Natural killer cell (primary cell): Measurements from ENCODE around the gene TMEM120A. TPM values are rescaled to one million over a fixed set of nuclear protein-coding genes. Genes with fewer than 3 reads are reported as not detected.

ENCODE experiments used
- ATAC-seq, 3 donors: fragments of 150-1000 bp in 2 of 3; fragments of 200-7000 bp in 1 of 3; cut with Tn5 transposase; 1 replicate in 1 of 3; 2 replicates in 2 of 3; pipeline ENCODE4 v1.10.0; 2021; ENCODE audit warnings: mild to moderate bottlenecking in 2 of 3, moderate library complexity in 2 of 3
- DNase-seq, 2 donors: peaks; one replicate each; pipeline versions ENCODE4 v3.0.0 to v3.0.0-alpha.2; 2013 to 2021; ENCODE audit warnings: mixed read lengths in 1 of 2
- H3K27ac ChIP-seq: one replicate; pipeline ENCODE4 v1.5.1; 2013; ENCODE audit warnings: mild to moderate bottlenecking, low read length
- H3K27me3 ChIP-seq: one replicate; pipeline ENCODE4 v1.6.1; 2013; ENCODE audit warnings: low read length; ENCODE audit not compliant: control insufficient read depth, insufficient read depth
- H3K36me3 ChIP-seq: one replicate; pipeline ENCODE4 v1.6.1; 2013; ENCODE audit warnings: low read length; ENCODE audit not compliant: control insufficient read depth, insufficient read depth
- H3K4me1 ChIP-seq: one replicate; pipeline ENCODE4 v1.6.1; 2013; ENCODE audit warnings: low read length; ENCODE audit not compliant: control insufficient read depth, insufficient read depth
- H3K4me3 ChIP-seq: one replicate; pipeline ENCODE4 v1.5.1; 2013; ENCODE audit warnings: low read length
- H3K9me3 ChIP-seq: one replicate; pipeline ENCODE4 v1.6.1; 2013; ENCODE audit warnings: low read length; ENCODE audit not compliant: control insufficient read depth, insufficient read depth
- H3K27ac Mint-ChIP-seq, 2 donors: one replicate each; pipeline ENCODE4 v1.8.0; 2022; ENCODE audit warnings: mild to moderate bottlenecking in 2 of 2, mixed read lengths in 2 of 2, moderate library complexity in 1 of 2
- H3K27me3 Mint-ChIP-seq, 2 donors: one replicate each; pipeline ENCODE4 v1.8.0; 2022; ENCODE audit warnings: low read depth in 2 of 2, mixed read lengths in 2 of 2
- H3K36me3 Mint-ChIP-seq: one replicate; pipeline ENCODE4 v1.8.0; 2022; ENCODE audit warnings: mixed read lengths
- H3K4me1 Mint-ChIP-seq, 2 donors: one replicate each; pipeline ENCODE4 v1.8.0; 2022; ENCODE audit warnings: mixed read lengths in 2 of 2
- H3K4me3 Mint-ChIP-seq: one replicate; pipeline ENCODE4 v1.8.0; 2022; ENCODE audit warnings: mild to moderate bottlenecking, moderate library complexity, mixed read lengths
- H3K9me3 Mint-ChIP-seq, 2 donors: one replicate each; pipeline ENCODE4 v1.8.0; 2022; ENCODE audit warnings: mixed read lengths in 2 of 2
- WGBS: methylation state at CpG from one replicate; pipeline ENCODE4 v1.1.7; 2013; ENCODE audit warnings: missing lambda C conversion rate; ENCODE audit not compliant: insufficient coverage; 5-methylcytosine and 5-hydroxymethylcytosine counted together
- intact Hi-C: fragments of 100-400 bp; cut with micrococcal nuclease; formaldehyde crosslinking; loops from one replicate; pipeline ENCODE4 v1.14.2; 2022
- total RNA-seq, 4 donors: library from RNA; stranded (reverse); fragments of 120-200 nt in 1 of 4; gene quantifications; one replicate each; pipeline versions ENCODE4 v1.2.3 to v1.2.4, GENCODE V29; 2013 to 2022
- TF ChIP-seq, protein P1 (sequence below): fragments of 200-600 bp; IDR thresholded peaks from one replicate; pipeline ENCODE4 v1.8.0; 2022; ENCODE audit warnings: antibody characterized with exemption

TMEM120A gene
- total RNA-seq, 3 donors from 2014 or later (not counting 1 experiment from before 2014, with no cell fraction given): 24.3 to 38.1 (median 34.6) TPM

DNA sequence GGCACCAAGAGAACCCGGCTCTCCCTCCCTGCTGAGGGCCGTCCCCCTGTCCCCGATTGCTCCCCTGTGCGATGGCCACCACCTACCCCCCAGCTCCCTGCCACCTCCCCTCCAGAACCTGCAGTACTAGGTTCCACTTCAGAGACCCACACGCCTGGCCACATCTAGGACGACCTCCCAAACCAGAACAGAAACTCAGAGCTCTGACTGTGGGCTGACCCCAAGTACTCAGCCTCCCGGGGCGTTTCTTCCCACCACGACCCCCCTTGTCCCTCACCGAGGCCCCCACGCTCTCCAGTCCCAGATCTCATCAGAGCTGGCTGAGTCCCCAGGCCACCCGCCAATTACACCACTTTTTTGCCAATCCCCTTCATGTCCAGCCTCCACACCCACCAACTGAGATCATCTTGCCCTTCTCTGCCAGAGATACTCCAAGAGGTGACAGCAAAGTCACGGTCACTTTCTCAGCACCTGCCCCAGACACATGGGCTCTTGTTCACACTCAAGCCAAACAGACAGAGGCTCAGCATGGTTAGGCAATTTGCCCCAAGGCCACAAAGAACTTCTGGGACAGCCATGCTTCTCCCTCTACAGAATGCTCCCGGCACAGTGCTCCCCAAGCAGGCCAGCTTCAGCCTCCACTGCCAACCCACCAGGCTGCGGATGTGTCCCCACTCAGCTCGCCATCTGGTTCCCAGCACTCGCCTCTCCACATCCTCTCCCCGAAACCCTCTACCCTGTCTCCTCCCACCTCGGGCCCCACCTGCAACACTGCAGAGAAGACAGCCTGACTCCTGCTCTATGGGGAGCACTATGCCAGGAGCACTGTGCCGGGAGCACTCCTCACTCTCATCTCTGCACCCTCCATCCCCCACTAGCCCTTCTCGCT, 4.7 kb downstream of the TMEM120A start:
- DNase-seq: no peak
- intact Hi-C loops: no loop called here
- Histone ChIP-seq H3K27me3 (no peaks in the 10 kb centered on the region), H3K4me3 (no peak overlapping the region), H3K4me1 (peaks cover 19% of the 10 kb centered on the region), H3K9me3 (no peaks in the 10 kb centered on the region), H3K36me3 (peaks cover 26% of the 10 kb centered on the region), H3K27ac (no peak overlapping the region)
- H3K36me3 Mint-ChIP-seq: no peaks in the 10 kb centered on the region
- ATAC-seq: no peak
- no peak overlapping the region for H3K4me3 Mint-ChIP-seq
- 67% methylated on average over 21 of the region's 21 CpGs for WGBS
- no peaks in the 10 kb centered on the region for H3K9me3 Mint-ChIP-seq
- no peaks in the 10 kb centered on the region for H3K27me3 Mint-ChIP-seq
- TF ChIP-seq, protein P1, sequence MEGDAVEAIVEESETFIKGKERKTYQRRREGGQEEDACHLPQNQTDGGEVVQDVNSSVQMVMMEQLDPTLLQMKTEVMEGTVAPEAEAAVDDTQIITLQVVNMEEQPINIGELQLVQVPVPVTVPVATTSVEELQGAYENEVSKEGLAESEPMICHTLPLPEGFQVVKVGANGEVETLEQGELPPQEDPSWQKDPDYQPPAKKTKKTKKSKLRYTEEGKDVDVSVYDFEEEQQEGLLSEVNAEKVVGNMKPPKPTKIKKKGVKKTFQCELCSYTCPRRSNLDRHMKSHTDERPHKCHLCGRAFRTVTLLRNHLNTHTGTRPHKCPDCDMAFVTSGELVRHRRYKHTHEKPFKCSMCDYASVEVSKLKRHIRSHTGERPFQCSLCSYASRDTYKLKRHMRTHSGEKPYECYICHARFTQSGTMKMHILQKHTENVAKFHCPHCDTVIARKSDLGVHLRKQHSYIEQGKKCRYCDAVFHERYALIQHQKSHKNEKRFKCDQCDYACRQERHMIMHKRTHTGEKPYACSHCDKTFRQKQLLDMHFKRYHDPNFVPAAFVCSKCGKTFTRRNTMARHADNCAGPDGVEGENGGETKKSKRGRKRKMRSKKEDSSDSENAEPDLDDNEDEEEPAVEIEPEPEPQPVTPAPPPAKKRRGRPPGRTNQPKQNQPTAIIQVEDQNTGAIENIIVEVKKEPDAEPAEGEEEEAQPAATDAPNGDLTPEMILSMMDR: no peak
- peak overlapping the region; percentile 4 to 80 for H3K27ac Mint-ChIP-seq
- H3K4me1 Mint-ChIP-seq: peaks cover 2 to 31% of the 10 kb centered on the region in 2 donors

DNA sequence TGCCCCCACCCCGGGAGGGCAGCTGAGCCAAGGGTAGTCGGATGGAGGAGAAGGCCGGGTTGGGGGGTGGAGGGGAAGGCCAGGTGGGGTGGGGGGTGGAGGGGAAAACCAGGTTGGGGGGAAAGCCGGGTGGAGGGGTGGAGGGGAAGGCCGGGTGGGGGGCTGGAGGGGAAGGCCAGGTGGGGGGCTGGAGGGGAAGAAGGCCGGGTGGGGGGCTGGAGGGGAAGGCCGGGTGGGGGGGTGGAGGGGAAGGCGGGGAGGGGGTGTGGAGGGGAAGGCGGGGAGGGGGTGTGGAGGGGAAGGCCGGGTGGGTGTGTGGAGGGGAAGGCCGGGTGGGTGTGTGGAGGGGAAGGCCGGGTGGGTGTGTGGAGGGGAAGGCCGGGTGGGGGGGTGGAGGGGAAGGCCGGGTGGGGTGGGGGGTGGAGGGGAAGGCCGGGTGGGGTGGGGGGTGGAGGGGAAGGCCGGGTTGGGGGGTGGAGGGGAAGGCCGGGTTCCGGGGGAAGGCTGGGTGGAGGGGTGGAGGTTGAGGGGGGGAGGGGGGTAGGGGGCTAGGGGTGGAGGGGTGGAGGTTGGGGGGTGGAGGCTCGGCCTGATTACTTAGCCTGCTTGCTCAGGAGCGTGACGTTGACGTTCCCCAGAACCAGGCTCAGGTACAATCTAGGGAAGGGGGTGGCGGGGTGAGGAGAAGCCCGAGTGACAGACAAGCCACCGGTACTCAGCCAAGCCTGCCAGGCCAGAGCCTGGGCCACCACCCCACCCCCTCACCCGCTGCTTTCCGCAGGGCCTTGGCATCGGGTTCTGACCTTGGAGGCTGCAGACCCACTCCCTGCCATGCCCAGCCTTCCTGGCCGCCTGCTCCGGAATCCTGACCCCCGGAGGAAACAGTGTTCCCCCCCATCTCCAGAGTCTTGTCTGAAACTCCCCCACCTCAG, 5.6 kb downstream of the TMEM120A start:
- no peaks in the 10 kb centered on the region for H3K9me3 Mint-ChIP-seq
- H3K36me3 ChIP-seq: peaks cover 33% of the 10 kb centered on the region
- H3K9me3 ChIP-seq: no peaks in the 10 kb centered on the region
- DNase-seq (peak in 1 of 2 donors; percentile 60), ATAC-seq (no peak)
- no peak overlapping the region for H3K4me3 Mint-ChIP-seq
- WGBS: 91% methylated on average over 13 of the region's 31 CpGs
- no peak overlapping the region for H3K27ac ChIP-seq
- TF ChIP-seq, protein P1: no peak
- H3K4me1 ChIP-seq: peaks cover 14% of the 10 kb centered on the region
- intact Hi-C loops: no loop called here
- no peaks in the 10 kb centered on the region for H3K27me3 ChIP-seq
- H3K27me3 Mint-ChIP-seq: no peaks in the 10 kb centered on the region
- no peak overlapping the region for H3K4me3 ChIP-seq
- peak overlapping the region in 1 of 2 donors; percentile 80 for H3K27ac Mint-ChIP-seq
- peaks cover 0 to 26% of the 10 kb centered on the region in 2 donors for H3K4me1 Mint-ChIP-seq
- H3K36me3 Mint-ChIP-seq: no peaks in the 10 kb centered on the region

DNA sequence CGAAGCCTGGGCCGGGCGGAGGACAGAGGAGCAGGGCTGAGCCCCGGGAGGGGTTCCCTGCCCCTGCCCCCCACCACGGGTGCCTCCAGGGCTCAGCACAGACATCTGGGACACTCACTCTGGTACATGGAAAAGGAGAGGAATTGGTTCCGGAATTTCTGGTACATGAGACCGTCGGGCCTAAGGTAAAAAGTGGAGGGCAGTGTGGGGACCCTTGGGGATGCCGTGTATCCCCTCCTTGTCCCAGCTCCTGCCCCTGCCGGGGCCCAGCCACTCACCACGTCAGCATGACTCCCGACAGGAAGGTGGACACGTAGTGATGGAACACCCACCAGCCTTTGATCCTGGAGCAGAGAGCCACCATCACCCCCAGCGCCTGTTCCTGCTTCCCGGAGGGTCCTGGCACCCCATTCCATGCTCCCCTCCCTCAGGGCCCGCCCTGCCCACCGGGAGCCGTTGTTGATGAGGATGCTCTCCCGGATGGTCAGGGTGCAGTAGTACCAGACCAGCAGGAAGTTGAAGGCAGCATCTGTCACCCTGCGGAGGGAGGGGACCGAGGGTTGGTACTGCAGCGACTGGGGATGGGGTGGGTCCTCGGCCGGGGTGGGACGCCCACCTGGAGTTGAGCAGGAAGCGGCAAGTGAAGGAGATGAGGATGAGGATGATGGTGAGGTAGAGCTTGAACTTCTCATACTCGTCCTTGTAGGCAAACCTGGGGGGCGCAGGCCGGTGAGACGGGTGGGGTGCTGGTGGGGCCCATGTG, 6.4 kb downstream of the TMEM120A start:
- DNase-seq (no peak), ATAC-seq (no peak)
- Mint-ChIP-seq H3K4me3 (no peak overlapping the region), H3K9me3 (no peaks in the 10 kb centered on the region), H3K27me3 (no peaks in the 10 kb centered on the region), H3K4me1 (peaks cover 0 to 18% of the 10 kb centered on the region in 2 donors), H3K27ac (peak overlapping the region in 1 of 2 donors; percentile 54), H3K36me3 (no peaks in the 10 kb centered on the region)
- no peak overlapping the region for H3K27ac ChIP-seq
- H3K9me3 ChIP-seq: no peaks in the 10 kb centered on the region
- intact Hi-C loops: no loop called here
- peaks cover 40% of the 10 kb centered on the region for H3K36me3 ChIP-seq
- no peak overlapping the region for H3K4me3 ChIP-seq
- H3K4me1 ChIP-seq: peaks cover 6% of the 10 kb centered on the region
- 96% methylated on average over 30 of the region's 30 CpGs for WGBS
- no peaks in the 10 kb centered on the region for H3K27me3 ChIP-seq
- TF ChIP-seq, protein P1: no peak
